ENCODE results near the gene CHMP1A.

- TF ChIP-seq POLR2A (IDR thresholded peaks at IDR 0.05) (no peak), CTCF (IDR thresholded peaks at IDR 0.05) (no peak), EP300 (IDR thresholded peaks at IDR 0.05) (no peak), POLR2AphosphoS5 (IDR thresholded peaks at IDR 0.05) (no peak)
Measured at GRCh38 chr16:89660146-89660545, 2.6 kb upstream of the CHMP1A start.
